Measurements from ENCODE around the gene IQCM.

GRCh38 chr4:149605601-149606378, 209.9 kb downstream of the IQCM start:
- TF ChIP-seq, protein P1, sequence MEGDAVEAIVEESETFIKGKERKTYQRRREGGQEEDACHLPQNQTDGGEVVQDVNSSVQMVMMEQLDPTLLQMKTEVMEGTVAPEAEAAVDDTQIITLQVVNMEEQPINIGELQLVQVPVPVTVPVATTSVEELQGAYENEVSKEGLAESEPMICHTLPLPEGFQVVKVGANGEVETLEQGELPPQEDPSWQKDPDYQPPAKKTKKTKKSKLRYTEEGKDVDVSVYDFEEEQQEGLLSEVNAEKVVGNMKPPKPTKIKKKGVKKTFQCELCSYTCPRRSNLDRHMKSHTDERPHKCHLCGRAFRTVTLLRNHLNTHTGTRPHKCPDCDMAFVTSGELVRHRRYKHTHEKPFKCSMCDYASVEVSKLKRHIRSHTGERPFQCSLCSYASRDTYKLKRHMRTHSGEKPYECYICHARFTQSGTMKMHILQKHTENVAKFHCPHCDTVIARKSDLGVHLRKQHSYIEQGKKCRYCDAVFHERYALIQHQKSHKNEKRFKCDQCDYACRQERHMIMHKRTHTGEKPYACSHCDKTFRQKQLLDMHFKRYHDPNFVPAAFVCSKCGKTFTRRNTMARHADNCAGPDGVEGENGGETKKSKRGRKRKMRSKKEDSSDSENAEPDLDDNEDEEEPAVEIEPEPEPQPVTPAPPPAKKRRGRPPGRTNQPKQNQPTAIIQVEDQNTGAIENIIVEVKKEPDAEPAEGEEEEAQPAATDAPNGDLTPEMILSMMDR (IDR thresholded peaks at IDR 0.05; ENCODE audit: insufficient read depth, low read length), result no peak
- TF ChIP-seq GABPA (IDR thresholded peaks at IDR 0.05; ENCODE audit: low read depth), result no peak
- TF ChIP-seq SPI1 (IDR thresholded peaks at IDR 0.05; ENCODE audit: borderline replicate concordance, low read depth), result no peak

Data from HL-60 (cell line).